ENCODE results near the gene NR2E3.

- TF ChIP-seq CTCF (IDR thresholded peaks at IDR 0.05) = no peak
- no peak for TF ChIP-seq POLR2A (IDR thresholded peaks at IDR 0.05)
Observed at GRCh38 chr15:71792521-71792920, 17.8 kb upstream of the NR2E3 start.

All from sigmoid colon (tissue), 3 donors.